Neural cell (in vitro differentiated cells): ENCODE data around the gene ZDHHC7.

Experiments used
- POLR2AphosphoS5 ChIP-seq: IDR thresholded peaks from 2 replicates; pipeline ENCODE4 v1.6.1; 2012
- TF ChIP-seq, protein P1 (sequence below): fragments of 450-650 bp; IDR thresholded peaks from 2 replicates; pipeline ENCODE4 v1.5.1; 2014; ENCODE audit warnings: antibody characterized with exemption, mild to moderate bottlenecking, moderate library complexity; ENCODE audit not compliant: poor library complexity, severe bottlenecking

DNA sequence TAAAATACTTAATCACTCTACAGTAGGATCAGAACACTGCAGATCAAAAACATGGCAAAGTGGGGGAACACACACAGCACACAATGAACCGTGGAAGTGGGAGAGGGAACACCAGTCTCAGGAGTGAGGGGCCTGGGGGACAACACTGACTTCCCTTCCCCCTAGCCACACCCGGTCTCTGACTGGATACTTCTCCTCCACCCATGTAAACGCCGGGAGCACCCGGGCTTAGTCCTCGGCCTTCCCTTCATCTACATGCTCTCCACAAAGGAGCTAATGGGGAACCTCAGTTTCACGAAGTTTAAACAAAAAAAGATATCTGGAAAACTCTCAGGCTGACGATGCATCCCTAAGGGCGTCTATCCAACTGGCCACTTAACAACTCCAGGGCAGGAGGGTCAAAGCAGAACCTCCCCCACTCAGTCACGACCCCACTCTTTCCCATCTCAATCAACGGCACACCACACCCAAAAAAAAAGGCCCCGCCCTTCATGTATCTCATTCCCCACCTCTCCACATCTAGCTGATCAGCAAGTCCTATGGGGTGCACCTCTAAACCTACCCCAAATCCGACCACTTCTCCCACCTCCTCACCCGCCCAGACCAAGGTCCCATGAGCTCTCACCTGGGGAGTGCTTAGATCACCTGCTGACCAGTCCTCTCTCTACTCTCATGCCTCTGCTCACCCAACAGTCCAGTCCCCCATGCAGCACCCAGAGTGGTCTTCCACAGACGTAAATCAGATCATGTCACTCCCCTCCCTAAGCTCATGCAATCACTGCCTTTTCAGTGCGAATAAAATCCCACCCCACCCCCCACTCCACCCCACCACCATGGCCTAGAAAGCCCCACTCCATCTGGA lies 7.4 kb downstream of the ZDHHC7 start:
- TF ChIP-seq, protein P1, sequence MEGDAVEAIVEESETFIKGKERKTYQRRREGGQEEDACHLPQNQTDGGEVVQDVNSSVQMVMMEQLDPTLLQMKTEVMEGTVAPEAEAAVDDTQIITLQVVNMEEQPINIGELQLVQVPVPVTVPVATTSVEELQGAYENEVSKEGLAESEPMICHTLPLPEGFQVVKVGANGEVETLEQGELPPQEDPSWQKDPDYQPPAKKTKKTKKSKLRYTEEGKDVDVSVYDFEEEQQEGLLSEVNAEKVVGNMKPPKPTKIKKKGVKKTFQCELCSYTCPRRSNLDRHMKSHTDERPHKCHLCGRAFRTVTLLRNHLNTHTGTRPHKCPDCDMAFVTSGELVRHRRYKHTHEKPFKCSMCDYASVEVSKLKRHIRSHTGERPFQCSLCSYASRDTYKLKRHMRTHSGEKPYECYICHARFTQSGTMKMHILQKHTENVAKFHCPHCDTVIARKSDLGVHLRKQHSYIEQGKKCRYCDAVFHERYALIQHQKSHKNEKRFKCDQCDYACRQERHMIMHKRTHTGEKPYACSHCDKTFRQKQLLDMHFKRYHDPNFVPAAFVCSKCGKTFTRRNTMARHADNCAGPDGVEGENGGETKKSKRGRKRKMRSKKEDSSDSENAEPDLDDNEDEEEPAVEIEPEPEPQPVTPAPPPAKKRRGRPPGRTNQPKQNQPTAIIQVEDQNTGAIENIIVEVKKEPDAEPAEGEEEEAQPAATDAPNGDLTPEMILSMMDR = no peak
- TF ChIP-seq POLR2AphosphoS5 = no peak
